SW 1271 (cell line): ENCODE results near the gene ZNF846.
A peak's percentile ranks its signal among the peaks of the same experiment; 100 is the strongest.
"Not testable (repeated sequence)": the region's sequence is repeated elsewhere in the genome, so short reads cannot be mapped to it uniquely, and the experiment has no call there.

Experiments
- DNase-seq, 2 experiments: peaks; one replicate each; lab custom pipeline; 2025; lab: John Stamatoyannopoulos, UW

Gene ZNF846

GRCh38 chr19:9768175-9769112 is at the start of gene ZNF846:
Gene ZNF846, minus strand, starts transcription at chr19:9768738. Its CDS starts 3,788 bp downstream, at chr19:9764950.
- peak; percentile 93 for DNase-seq

DNA sequence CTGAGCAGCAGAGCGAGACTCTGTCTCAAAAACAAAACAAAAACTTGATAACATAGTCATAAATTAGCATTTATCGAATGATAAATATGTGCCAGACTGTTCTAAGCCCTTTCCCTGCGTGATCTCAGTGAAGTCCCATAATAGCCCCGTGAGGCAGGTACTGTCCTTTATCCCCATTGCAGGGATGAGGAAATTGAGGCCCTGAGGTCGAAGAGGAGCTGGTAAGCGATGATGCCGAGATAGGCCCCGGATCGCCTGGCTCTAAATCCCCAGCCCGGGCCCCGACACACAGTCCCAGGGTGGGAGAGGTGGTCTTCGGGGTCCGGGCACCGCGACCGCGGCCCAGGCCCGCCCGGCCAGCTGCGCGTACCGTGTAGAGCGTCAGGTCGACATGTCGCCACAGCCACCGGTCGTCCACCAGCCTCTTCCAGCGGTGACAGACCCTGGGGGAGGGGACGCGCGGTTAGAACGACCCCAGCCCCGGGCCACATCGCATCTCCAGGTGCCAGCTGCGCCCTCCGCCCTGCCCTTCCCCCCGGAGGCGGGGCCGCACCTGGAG is 49.7 kb upstream of the ZNF846 start:
- no peak for DNase-seq

- no peak for DNase-seq
These were observed 42.6 kb upstream of the ZNF846 start for GRCh38 chr19:9811139-9811538.

DNA sequence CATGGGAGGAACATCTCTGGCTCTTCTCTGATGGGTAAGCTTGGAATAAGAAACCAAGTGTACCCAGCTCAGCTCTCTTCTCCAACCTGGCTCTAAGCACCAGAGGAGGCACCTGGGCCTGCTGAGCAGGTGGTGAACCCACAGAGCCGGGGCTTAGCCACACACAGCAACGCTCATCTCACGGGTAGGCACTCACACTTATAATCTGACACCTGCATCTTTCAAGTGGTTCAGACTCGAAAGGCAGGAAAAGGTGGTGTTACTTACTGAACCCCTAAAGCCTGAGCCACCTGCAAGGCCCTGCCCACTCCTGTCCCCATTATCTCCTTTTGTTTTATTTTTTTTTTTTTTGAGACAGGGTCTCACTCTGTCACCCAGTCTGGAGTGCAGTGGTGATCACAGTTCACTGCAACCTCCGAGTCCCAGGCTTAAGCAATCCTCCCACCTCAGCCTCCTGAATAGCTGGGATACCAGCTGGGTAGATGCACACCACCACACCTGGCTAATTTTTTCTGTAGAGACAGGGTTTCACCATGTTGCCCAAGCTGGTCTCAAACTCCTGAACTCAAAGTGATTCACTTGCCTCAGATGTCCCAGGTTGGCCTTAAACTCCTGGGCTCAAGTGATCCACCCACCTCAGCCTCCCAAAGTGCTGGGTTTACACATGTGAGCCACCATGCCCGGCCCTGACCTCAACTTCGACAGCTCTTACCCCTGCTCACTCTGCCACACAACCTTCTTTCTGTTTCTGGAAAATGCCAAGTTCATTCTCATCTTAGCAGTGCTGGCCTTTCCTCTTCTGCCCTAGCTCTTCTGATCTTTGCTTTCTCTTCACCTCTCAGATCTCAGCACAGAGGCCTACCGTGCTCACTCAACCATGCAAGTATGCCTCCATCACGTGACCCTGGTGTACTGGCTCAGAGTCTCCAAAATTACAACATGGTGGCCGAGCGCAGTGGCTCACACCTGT is 40.6 kb upstream of the ZNF846 start:
- DNase-seq, result no peak

GRCh38 chr19:9806803-9807202 is 38.3 kb upstream of the ZNF846 start:
- DNase-seq, result no peak

GRCh38 chr19:9801976-9802375 is 33.4 kb upstream of the ZNF846 start:
- DNase-seq, result no peak

GRCh38 chr19:9799162-9799561 is 30.6 kb upstream of the ZNF846 start:
- DNase-seq, result no peak

- no peak for DNase-seq
These were observed 29.3 kb upstream of the ZNF846 start for GRCh38 chr19:9797871-9798270.

GRCh38 chr19:9796113-9796773 is 27.7 kb upstream of the ZNF846 start:
- peak; percentile 77 to 93 for DNase-seq

DNA sequence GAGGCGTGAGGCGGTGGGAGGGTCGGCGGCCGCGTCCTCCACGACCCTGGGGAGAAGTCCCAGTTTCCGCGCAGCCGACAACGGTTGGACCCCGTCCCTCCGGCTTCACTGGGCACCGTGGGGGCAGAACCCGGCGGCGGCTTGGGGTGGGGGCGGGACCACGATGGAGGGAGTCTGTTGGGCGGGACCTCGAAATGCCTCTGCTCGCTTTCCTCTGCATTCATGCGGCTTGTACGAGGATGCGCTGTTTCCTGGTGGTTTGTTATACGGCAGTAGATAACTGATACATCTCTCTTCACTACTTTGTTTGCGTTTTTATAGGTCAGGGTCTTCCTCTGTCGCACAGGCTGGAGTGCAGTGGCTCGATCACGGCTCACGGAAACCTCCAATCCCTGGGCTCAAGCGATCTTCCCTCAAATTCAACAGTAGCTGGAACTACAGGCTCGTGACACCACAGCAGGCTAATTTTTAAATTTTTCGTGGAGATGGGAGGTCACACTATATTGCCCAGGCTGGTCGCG is 24.6 kb upstream of the ZNF846 start:
- no peak for DNase-seq

DNA sequence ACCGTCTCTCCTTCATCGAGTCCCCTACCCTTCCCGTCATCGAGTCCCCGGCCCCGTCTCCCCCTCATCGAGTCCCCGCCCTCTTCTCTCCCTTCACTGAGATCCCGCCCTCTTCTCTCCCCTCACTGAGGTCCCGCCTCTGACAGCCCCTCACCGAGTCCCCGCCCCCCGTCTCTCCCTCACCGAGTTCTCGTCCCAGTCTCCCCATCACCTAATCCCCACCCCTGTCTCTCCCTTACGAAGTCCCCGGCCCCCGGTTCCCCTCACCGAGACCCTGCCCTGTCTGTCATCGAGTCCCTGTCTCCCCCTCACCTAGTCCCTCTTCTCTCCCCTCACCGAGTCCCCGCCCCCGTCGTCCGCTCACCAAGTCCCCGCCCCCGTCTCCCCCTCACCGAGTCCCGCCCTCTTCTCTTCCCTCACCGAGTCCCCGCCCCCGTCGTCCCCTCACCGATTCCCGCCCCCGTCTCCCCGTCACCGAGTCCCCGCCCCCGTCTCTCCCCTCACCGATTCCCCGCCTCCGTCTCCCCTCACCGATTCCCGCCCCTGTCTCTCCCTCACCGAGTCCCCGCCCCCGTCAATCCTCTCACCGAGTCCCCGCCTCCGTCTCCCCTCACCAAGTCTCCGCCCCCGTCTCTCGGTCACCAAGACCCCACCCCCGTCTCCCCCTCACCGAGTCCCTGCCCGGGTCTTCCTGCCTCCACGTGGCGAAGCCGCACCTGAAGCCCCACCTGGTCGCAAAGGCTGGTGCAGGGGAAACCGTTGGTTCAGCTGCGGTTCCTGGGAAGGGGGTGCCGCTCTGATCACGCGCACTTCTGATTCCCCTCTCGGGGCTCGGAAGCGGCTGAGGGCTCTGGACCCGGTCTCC is 23.9 kb upstream of the ZNF846 start:
- DNase-seq, result peak; percentile 45 to 84

GRCh38 chr19:9791552-9792205 is 23.1 kb upstream of the ZNF846 start:
- peak; percentile 45 to 89 for DNase-seq

DNA sequence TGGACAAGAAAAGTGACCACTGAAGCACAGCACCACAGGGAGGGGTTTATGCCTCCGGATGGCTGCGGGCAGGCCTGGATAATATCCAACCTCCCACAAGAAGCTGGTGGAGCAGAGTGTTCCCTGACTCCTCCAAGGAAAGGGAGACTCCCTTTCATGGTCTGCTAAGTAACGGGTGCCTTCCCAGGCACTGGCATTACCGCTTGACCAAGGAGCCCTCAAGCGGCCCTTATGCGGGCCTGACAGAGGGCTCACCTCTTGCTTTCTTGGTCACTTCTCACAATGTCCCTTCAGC is 22.5 kb upstream of the ZNF846 start:
- DNase-seq, result not testable (repeated sequence)

GRCh38 chr19:9789579-9789978 is 21.0 kb upstream of the ZNF846 start:
- DNase-seq, result not testable (repeated sequence)

DNA sequence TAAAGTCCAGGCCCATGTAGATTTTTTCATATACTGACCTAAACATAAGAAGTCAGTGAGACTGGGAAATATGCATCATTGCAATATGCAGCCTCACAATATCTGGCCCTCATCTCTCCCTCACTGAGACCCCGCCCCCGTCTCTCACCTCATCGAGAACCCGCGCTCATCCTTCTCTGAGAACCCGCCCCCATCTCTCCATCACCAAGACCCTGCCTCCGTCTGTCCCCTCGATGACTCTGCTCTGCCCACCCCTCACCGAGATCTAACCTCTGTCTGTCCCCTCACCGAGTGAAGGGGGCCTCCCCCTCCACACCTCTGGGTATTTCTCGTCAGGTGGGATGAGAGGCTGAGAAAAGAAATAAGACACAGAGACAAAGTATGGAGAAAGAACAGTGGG is 20.5 kb upstream of the ZNF846 start:
- DNase-seq, result no peak

GRCh38 chr19:9788604-9789003 is 20.1 kb upstream of the ZNF846 start:
- DNase-seq, result not testable (repeated sequence)

- DNase-seq, result no peak
These were observed 18.3 kb upstream of the ZNF846 start for GRCh38 chr19:9786819-9787218.

GRCh38 chr19:9786342-9786741 is 17.8 kb upstream of the ZNF846 start:
- DNase-seq, result no peak

GRCh38 chr19:9785367-9786331 is 17.1 kb upstream of the ZNF846 start:
- DNase-seq, result peak; percentile 76 to 91
